Mesodermal cell (in vitro differentiated cells): Measurements from ENCODE around the gene ZNF516.

Source experiments
- H3K27ac ChIP-seq: 2 replicates; pipeline ENCODE4 v1.7.0; 2013; ENCODE audit warnings: mild to moderate bottlenecking, low read depth, low read length, moderate library complexity; ENCODE audit not compliant: severe bottlenecking
- H3K36me3 ChIP-seq: 2 replicates; pipeline ENCODE4 v1.7.1; 2013; ENCODE audit warnings: mild to moderate bottlenecking, low read length, moderate library complexity; ENCODE audit not compliant: control insufficient read depth, insufficient read depth
- H3K4me1 ChIP-seq: one replicate; pipeline ENCODE4 v1.7.1; 2013; ENCODE audit warnings: mild to moderate bottlenecking, low read length; ENCODE audit not compliant: insufficient read depth, control insufficient read depth, poor library complexity, severe bottlenecking
- H3K4me3 ChIP-seq: 2 replicates; pipeline ENCODE4 v1.7.0; 2013; ENCODE audit warnings: low read length, control low read depth, mild to moderate bottlenecking; ENCODE audit not compliant: insufficient read depth, poor library complexity, severe bottlenecking; ENCODE audit errors: extremely low read depth
- H3K9me3 ChIP-seq: 2 replicates; pipeline ENCODE4 v1.7.1; 2013; ENCODE audit warnings: mild to moderate bottlenecking, low read length, moderate library complexity; ENCODE audit not compliant: control insufficient read depth
- WGBS, 2 experiments: methylation state at CpG; one replicate each; pipeline ENCODE4 v1.1.5; 2013; ENCODE audit warnings: missing lambda C conversion rate in 2 of 2; ENCODE audit not compliant: insufficient coverage in 2 of 2; 5-methylcytosine and 5-hydroxymethylcytosine counted together

The ZNF516 gene

DNA sequence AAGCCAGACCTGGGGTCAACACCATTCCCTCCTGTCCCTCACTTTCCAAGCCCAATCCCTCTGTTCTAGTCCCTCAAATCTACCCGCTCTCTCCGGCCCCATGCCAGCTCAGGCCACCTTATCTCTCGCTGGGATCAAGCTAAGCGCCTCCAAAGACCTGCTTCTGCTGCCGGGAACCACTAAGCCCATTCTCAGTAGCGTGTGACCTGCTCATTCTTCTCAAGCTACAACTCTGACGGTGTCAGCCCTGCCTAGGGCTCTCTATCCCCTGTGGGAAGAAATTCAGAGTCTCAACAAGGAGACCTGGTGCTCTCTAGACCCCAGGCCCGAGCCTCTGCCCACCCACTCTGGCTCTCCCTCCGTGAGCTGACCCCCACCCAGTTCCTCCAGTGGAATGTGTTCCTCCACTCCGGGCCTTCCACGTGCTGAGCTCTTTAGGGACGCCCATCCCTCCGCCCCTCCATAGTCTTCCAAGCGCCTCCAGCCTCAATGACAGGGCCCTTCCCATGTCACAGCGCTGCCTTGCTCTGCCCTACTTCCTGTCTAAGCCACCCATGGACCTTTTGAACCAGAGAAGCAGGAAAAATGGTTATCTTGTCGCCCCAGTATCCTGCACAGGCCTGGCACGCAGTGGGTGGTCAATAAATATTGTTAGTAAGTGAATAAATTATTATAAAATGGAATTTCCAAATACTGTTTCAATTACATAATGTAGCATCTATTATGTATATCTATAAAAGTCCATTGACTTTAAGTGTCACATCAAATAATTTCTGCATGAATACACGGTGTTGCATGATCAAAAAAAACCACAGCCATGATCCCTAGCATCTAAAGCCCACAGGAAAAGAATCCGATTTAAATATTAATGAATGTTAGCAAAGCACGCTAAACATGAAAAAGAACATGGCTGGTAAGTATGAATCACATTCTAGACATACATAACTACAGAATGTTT, 127.6 kb downstream of the ZNF516 start:
- H3K9me3 ChIP-seq = no peaks in the 10 kb centered on the region
- no peak overlapping the region for H3K27ac ChIP-seq
- peaks cover 62% of the 10 kb centered on the region for H3K36me3 ChIP-seq
- H3K4me1 ChIP-seq = peaks cover 4% of the 10 kb centered on the region
- 93 to 94% methylated on average over 15 of the region's 20 CpGs for WGBS, 2 experiments
- no peak overlapping the region for H3K4me3 ChIP-seq

DNA sequence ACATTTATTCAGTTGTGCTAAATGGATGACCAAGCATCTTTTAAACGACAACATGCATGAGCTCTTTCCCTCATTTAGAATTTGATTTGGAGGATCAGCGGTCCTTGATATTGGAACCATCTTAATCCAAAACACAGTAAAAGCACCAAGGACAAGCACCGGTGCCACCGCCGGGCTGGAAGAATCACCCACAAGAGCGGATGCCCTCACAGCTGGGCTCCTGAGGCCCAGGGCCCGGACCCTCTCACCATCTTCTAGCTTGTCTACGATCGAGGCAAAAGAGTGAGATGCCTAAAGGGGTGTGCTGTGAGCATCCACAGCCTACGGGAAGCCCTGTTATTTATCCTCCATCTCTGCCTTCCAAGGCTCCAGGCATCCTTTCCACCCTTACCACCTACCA, 129.5 kb downstream of the ZNF516 start:
- Histone ChIP-seq H3K4me3 (no peak overlapping the region), H3K27ac (no peak overlapping the region)
- 92 to 95% methylated on average over 2 to 5 of the region's 10 CpGs for WGBS, 2 experiments

DNA sequence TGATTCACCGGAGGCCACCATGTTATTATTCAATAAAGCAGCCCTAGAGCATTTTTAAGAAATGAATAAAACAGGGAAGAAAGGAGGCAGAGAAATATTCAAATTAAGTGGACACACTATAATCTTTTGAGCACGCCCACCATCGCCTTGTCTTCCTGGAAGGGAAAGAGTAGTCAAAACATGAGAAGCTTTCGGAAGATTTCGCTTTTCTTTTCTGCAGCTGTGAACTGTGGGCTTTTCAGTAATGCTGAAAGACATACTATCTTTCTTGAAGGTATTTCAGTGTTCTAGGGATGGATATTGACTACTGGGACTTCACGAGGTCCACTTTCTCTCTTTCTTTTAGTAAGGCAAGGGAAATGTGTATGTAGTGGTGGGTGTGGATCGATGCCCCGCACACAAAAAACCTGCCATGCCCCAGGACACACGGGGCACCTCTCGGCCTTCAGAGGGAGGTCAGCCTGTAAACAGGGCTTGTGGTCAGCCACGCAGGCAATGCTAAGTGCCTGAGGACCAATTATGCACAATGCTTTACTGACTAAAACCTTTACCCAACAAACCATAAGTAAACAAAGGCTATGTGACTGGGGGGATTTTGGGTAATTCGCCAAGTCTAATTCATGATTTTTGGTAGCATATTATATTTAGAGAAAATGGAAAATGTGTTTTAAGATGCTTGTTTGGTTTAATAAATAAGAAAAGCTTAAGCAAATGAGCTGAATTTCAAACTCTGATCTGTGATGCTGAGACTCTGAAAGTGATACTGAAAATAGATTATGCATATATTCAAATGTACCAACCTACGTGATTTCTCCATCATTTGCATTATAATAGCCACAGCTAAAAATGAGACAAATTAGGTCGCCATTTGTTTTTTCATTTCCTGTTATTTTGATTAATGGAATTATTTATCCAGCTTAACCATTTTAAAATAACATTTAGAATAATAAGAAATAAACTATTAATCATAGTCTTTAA, 130.5 kb downstream of the ZNF516 start:
- no peak overlapping the region for H3K4me3 ChIP-seq
- H3K36me3 ChIP-seq = peaks cover 59% of the 10 kb centered on the region
- no peaks in the 10 kb centered on the region for H3K9me3 ChIP-seq
- WGBS, 2 experiments = 93 to 97% methylated on average over 4 to 8 of the region's 14 CpGs
- H3K27ac ChIP-seq = no peak overlapping the region
- H3K4me1 ChIP-seq = peaks cover 4% of the 10 kb centered on the region

More for the DNA sequence above, 129.5 kb downstream of the ZNF516 start:
- H3K36me3 ChIP-seq = peaks cover 62% of the 10 kb centered on the region
- H3K4me1 ChIP-seq = peaks cover 4% of the 10 kb centered on the region
- no peaks in the 10 kb centered on the region for H3K9me3 ChIP-seq

DNA sequence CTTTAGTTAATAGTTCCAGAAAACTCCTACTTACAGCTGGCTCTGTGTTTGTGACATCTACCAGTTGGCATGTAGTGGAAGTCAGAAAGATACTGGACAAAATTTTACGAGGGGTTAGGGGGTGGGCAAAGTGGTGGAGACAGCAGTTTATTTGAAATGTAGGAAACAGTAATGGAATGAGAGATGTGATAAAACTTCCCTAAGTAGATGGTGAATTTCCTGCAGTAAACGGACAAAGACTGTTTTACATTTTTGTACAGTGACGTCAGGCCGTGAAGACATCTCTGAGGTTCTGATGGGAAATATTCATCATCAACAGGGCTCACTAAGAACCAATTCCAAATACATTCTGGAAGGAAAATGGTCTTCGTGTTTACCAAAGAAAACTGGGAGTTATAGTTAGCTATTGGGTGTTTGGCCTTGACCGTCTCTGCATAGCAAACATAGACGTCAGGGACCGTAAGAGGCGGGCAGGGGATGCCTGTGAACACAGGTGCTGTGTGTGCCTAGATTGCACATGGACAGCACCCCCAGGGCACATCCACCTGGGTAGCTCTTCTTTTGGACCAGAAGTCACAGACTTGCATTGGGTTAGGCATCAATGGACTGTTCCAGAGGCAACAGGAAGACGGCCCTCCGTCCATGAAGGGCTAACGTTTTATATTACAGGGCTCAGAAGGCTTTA, 131.5 kb downstream of the ZNF516 start:
- H3K4me3 ChIP-seq = no peak overlapping the region
- no peaks in the 10 kb centered on the region for H3K9me3 ChIP-seq
- H3K27ac ChIP-seq = peak overlapping the region; percentile 16
- peaks cover 62% of the 10 kb centered on the region for H3K36me3 ChIP-seq
- H3K4me1 ChIP-seq = peaks cover 4% of the 10 kb centered on the region
- 92 to 97% methylated on average over 8 to 9 of the region's 12 CpGs for WGBS, 2 experiments

DNA sequence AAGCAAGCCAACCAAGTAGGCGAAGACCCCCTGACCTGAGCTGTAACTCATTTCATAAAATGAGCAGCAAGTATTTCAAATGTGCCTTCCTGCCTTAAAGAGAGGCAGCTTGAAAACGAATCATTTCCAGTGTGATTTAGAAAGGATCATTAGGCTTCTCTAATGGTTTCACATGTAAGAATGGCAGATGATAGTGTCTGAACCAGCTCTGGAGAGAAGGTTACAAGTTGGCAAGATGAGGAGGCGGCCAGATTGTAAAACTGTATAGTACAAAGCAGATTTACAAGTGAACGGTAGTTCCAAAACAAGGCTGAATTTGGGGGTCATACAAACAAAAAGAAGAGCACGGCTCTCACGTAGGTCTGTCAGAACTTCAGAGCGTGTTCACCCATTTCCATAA, 132.4 kb downstream of the ZNF516 start:
- no peaks in the 10 kb centered on the region for H3K9me3 ChIP-seq
- H3K4me1 ChIP-seq = peaks cover 4% of the 10 kb centered on the region
- 81 to 96% methylated on average over 3 to 4 of the region's 7 CpGs for WGBS, 2 experiments
- H3K36me3 ChIP-seq = peaks cover 70% of the 10 kb centered on the region
- H3K27ac ChIP-seq = no peak overlapping the region
- no peak overlapping the region for H3K4me3 ChIP-seq

DNA sequence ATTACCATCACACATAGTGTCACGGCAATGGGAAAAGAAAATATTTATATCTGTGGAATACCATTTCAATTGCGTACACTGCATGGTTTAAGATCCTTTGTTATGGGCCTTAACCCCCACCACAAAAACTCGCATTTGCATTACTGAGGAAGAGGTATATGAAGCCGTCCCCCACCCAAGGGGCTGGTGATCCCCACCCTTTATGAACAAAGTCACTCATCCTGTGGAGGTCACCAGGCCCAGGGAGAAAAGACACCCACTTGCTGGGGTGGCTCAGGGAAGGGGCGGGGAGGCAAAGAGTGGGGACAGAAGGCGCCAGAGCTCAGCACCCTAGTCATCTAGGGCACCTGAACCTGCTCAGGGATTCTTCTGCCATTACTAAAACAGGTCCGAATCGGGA, 133.8 kb downstream of the ZNF516 start:
- WGBS, 2 experiments = 86 to 94% methylated on average over 2 to 5 of the region's 8 CpGs
- Histone ChIP-seq H3K9me3 (no peaks in the 10 kb centered on the region), H3K36me3 (peaks cover 77% of the 10 kb centered on the region), H3K4me1 (peaks cover 4% of the 10 kb centered on the region), H3K4me3 (no peak overlapping the region), H3K27ac (no peak overlapping the region)

DNA sequence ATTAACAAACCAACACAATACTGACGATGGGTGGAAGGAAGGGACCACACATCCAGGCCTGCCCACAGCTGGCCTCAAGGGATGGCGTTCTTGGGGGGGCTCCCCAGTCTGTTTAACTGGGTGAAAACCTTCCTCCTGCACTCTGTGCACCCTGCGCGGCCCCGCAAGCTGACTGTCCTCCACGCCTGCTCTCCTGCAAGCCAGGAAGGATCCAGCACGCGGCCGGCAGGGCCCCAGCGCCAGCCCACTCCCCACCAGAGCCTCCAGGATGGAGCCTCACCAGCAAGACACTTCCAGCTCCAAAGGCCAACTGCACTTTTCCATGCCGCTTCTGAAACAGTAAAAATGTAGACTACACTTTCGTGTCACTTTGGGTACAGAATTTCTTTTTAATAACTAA, 135.1 kb downstream of the ZNF516 start:
- Histone ChIP-seq H3K9me3 (no peaks in the 10 kb centered on the region), H3K4me1 (peaks cover 4% of the 10 kb centered on the region), H3K27ac (no peak overlapping the region), H3K36me3 (peaks cover 89% of the 10 kb centered on the region), H3K4me3 (no peak overlapping the region)
- WGBS, 2 experiments = 93 to 96% methylated on average over 11 to 12 of the region's 12 CpGs

DNA sequence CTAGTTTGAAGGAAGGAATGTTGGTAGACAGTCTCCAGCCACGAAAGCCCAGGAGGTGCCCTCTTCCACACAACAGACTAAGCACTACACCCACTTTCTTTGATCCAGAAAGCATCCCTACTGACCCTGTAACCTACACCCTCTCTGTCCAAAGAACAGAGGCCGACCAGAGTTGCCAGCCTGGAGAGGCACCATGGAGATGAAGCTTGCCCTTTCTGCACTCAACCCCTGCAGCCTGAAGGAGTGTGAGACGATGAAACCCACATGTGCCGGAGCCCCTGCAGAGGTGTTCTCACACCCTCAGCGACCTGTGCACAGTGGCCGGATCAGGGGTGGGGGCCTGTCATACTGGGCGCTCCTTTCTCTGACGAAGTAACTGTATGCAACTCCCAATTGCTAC, 136.3 kb downstream of the ZNF516 start:
- Histone ChIP-seq H3K27ac (no peak overlapping the region), H3K4me1 (peaks cover under 1% of the 10 kb centered on the region), H3K9me3 (peaks cover 4% of the 10 kb centered on the region), H3K4me3 (no peak overlapping the region), H3K36me3 (peaks cover 87% of the 10 kb centered on the region)
- 92 to 96% methylated on average over 7 of the region's 8 CpGs for WGBS, 2 experiments

DNA sequence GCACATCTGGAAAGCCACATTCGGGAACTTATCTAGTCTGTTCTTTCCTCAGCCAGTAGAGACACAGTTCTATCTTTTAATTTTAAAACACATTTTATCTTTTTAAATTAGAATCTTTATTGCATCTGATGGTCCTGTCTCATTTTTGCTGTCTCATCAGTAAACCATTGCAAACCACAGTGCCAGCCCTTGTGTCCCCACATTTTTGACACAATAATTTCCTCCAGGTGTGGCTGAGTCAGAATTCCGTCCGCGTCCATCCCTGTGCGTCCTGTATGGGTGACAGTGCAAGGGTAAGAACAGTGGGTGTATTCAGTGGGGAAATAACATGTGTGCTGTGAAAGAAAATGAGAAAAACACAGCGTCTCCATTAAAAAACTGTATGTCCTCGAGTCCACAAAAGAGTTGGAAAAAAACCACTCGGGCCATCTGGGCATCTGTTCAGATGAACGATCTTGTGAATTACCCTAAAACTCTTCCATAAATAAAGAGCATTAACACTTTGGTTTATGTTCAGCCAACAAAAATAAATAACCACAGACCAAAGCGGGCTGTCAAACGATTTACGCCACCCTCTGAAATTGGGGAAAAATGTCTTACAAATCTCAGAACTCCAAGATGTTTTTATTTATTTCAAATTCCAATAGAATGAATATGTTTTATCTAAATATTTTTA, 137.3 kb downstream of the ZNF516 start:
- H3K27ac ChIP-seq = no peak overlapping the region
- WGBS, 2 experiments = 86 to 87% methylated on average over 11 to 12 of the region's 12 CpGs
- no peaks in the 10 kb centered on the region for H3K4me1 ChIP-seq
- peaks cover 77% of the 10 kb centered on the region for H3K36me3 ChIP-seq
- peaks cover 4% of the 10 kb centered on the region for H3K9me3 ChIP-seq
- no peak overlapping the region for H3K4me3 ChIP-seq

DNA sequence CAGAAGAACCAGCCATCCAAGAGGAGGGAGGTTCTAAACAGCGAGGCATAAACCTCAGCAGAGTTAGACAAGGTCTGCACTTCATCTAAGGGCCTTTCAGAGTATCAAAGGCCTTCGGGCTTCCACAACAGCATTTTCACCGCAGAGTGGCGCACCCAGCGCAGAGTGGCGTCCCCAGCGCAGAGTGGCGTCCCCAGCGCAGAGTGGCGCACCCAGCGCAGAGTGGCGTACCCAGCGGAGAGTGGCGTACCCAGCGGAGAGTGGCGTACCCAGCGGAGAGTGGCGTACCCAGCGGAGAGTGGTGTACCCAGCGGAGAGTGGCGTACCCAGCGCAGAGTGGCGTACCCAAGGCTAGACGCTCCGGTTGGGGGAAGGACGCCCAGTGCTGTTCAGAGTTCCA, 137.9 kb downstream of the ZNF516 start:
- Histone ChIP-seq H3K9me3 (peaks cover 4% of the 10 kb centered on the region), H3K4me1 (peaks cover 3% of the 10 kb centered on the region), H3K4me3 (no peak overlapping the region), H3K27ac (no peak overlapping the region), H3K36me3 (peaks cover 71% of the 10 kb centered on the region)
- 90 to 91% methylated on average over 13 to 16 of the region's 26 CpGs for WGBS, 2 experiments
